Kidney tubule cell (primary cell): ENCODE measurements around the gene FLRT1.
"Not testable (repeated sequence)": the region's sequence is repeated elsewhere in the genome, so short reads cannot be mapped to it uniquely, and the experiment has no call there.

Experiments used
- DNase-seq: peaks from one replicate; pipeline ENCODE4 v3.0.0-alpha.2; 2018; ENCODE audit warnings: low spot score

The FLRT1 gene

GRCh38 chr11:64045700-64046099, 10.0 kb downstream of the FLRT1 start:
- no peak for DNase-seq

- not testable (repeated sequence) for DNase-seq
Measured at GRCh38 chr11:64047373-64047772, 11.6 kb downstream of the FLRT1 start.

- DNase-seq, result no peak
Measured at GRCh38 chr11:64048042-64048854, 12.5 kb downstream of the FLRT1 start.

GRCh38 chr11:64049509-64049908, 13.8 kb downstream of the FLRT1 start:
- no peak for DNase-seq

- no peak for DNase-seq
Measured at GRCh38 chr11:64051297-64051696, 15.6 kb downstream of the FLRT1 start.

GRCh38 chr11:64052436-64052835, 16.7 kb downstream of the FLRT1 start:
- DNase-seq, result no peak

GRCh38 chr11:64052938-64053622, 17.3 kb downstream of the FLRT1 start:
- DNase-seq, result no peak

- peak; percentile 30 for DNase-seq
Measured at GRCh38 chr11:64053699-64054098, 18.0 kb downstream of the FLRT1 start.

GRCh38 chr11:64055077-64055476, 19.3 kb downstream of the FLRT1 start:
- DNase-seq, result no peak

GRCh38 chr11:64056213-64056785, 20.6 kb downstream of the FLRT1 start:
- no peak for DNase-seq

GRCh38 chr11:64056861-64057260, 21.1 kb downstream of the FLRT1 start:
- DNase-seq, result no peak

GRCh38 chr11:64057890-64058289, 22.2 kb downstream of the FLRT1 start:
- DNase-seq, result no peak

GRCh38 chr11:64058494-64058893, 22.8 kb downstream of the FLRT1 start:
- DNase-seq, result no peak

- DNase-seq, result no peak
Measured at GRCh38 chr11:64059339-64060140, 23.8 kb downstream of the FLRT1 start.

- DNase-seq, result no peak
Measured at GRCh38 chr11:64060263-64060860, 24.6 kb downstream of the FLRT1 start.

GRCh38 chr11:64060861-64061444, 25.2 kb downstream of the FLRT1 start:
- DNase-seq, result peak; percentile 35

GRCh38 chr11:64062185-64063039, 26.7 kb downstream of the FLRT1 start:
- no peak for DNase-seq

- no peak for DNase-seq
Measured at GRCh38 chr11:64063777-64064176, 28.0 kb downstream of the FLRT1 start.

GRCh38 chr11:64064374-64065140, 28.8 kb downstream of the FLRT1 start:
- DNase-seq, result no peak

GRCh38 chr11:64065141-64065465, 29.4 kb downstream of the FLRT1 start:
- no peak for DNase-seq
